Stimulated activated CD8-positive, alpha-beta memory T cell treated with anti-CD3 and anti-CD28 coated beads, Interleukin-4, amount 100 ng/mL, for 1 hour (primary cell): ENCODE data around the gene LRRC15.

Experiments
- DNase-seq, 2 donors: peaks; one replicate each; pipeline ENCODE4 v3.0.0-alpha.2; 2020; ENCODE audit warnings: low read depth in 2 of 2, low spot score in 1 of 2

Gene LRRC15

GRCh38 chr3:194364652-194365434, 4.7 kb downstream of the LRRC15 start:
- no peak for DNase-seq

DNA sequence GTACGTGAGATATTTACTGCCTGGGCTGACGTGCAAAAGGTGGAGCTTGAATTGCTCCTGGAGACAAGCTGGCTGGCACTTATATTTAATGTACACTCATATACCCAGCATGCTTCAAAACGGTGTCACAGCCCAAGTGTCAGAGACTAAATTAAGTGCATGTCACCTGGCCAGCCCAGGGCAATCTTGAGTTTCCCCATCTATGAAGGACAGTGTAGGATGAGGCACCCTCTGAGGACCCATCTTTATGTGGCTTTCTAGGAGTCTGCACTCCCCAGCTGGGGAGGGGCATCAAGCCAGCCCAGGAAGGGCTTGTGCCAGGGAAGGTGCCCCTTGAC, 5.3 kb downstream of the LRRC15 start:
- no peak for DNase-seq

DNA sequence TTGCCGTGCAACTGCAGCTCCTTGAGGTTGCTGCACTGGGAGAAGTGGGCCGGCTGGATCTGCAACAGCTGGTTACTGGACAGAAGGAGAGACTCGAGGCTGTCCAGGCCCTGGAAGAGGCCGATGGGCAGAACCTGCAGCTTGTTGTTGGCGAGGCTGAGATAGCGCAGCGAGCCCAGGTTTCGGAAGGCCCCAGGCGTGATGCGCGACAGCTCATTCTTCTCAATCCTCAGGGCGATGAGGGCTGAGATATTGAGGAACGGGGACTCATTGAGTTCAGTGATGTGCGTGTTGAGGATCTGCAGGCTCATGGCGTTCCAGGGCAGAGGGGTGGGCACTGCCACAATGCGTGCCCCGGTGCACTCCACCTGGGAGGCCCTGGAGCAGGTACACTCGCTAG, 9.0 kb downstream of the LRRC15 start:
- DNase-seq = no peak

- no peak for DNase-seq
Measured at GRCh38 chr3:194357681-194358080, 11.9 kb downstream of the LRRC15 start.

GRCh38 chr3:194355379-194355778, 14.2 kb downstream of the LRRC15 start:
- DNase-seq = no peak

- no peak for DNase-seq
Measured at GRCh38 chr3:194354315-194354714, 15.2 kb downstream of the LRRC15 start.

DNA sequence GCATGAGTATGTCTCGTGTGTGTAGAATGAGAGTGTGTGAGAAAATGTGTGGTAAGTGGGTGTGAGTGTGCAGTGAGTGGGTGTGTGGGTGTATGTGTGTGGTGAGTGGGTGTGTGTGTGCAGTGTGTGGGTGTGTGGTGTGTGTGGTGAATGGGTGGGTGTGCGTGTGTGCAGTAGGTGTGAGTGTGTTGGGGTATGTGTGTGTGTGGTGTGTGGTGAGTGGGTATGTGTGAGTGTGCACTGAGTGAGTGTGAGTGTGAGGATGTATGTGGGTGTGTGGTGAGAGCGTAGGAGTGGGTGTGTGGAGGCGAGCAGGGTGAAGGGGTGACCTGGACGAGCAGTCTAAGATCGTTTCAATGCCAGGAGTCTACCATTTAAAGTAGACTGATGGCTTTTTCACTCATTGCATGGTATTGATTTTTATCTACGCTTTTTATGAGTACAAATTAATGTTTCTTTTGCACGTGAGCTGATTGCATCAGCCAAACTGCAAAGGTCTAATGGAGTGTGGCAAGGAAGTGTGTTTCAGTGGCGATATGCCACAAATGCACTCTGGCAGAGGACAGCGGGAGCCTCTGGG, 16.8 kb downstream of the LRRC15 start:
- DNase-seq = no peak

- no peak for DNase-seq
Measured at GRCh38 chr3:194351952-194352536, 17.5 kb downstream of the LRRC15 start.

DNA sequence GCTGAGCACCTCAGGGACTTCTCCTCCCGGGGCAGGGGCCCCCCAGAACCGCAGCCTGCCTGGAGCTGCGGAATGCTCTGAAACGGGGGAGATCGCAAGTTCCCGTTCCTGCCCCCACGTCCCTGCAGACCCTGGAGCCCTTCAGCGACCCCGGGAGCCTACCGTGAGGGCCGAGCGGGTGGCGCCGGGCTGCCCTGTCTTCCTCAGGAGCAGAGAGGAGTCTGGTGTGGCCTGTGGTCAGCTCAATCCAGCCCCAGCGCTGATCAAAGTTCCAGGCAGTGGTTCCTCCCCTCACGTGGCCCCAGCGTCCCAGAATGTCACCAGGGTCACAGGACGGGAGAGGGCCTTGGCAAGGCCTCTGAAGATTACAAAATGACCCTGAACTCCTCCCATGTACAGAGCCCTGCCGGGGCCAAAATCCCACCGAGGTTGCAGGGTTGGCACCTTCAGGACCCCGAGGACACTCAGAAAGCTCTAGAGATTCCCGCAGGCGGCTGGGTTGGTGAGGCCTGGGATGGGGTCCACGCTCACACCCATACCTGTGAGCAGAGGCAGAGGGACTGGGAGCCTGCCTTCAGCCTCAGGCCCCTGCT, 18.4 kb downstream of the LRRC15 start, which contains the start of gene CPN2:
CPN2 (minus strand) TSS at position 249 of the 593 bp plus-strand sequence. CDS start 8,626 bp downstream, outside the sequence.
- no peak for DNase-seq

DNA sequence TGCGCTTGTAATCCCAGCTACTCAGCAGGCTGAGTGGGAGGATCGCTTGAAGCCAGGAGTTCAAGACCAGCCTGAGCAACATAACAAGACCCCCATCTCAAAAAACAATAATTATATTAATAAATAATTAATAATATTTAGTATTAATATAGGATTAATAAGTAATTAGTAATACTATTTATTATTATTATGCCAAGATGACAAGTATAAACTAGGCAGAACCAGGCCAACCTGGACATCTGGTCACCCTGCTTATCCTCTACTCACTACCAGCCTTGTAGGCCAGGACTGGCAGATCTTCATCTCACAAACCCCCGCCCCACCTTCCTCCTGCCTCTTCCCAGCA, 18.8 kb downstream of the LRRC15 start:
- DNase-seq = no peak

DNA sequence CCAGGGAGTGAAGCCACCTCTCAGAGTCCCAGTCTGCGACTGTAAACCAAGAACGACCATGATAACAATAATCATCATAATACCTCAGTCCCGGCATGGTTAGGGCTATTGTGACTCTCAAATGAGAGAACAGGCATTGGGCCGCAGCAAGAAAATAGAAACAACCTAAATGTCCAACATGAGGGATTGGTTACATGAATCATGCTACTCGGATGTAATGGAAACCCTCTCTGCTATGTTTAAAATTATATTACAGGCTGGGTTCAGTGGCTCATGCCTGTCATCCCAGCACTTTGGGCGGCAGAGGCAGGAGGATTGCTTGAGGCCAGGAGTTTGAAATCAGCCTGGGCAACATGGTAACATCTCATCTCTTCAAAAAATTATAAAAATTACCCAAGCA, 21.2 kb downstream of the LRRC15 start:
- no peak for DNase-seq

GRCh38 chr3:194346621-194347020, 22.9 kb downstream of the LRRC15 start:
- DNase-seq = no peak

GRCh38 chr3:194346035-194346434, 23.5 kb downstream of the LRRC15 start:
- no peak for DNase-seq

DNA sequence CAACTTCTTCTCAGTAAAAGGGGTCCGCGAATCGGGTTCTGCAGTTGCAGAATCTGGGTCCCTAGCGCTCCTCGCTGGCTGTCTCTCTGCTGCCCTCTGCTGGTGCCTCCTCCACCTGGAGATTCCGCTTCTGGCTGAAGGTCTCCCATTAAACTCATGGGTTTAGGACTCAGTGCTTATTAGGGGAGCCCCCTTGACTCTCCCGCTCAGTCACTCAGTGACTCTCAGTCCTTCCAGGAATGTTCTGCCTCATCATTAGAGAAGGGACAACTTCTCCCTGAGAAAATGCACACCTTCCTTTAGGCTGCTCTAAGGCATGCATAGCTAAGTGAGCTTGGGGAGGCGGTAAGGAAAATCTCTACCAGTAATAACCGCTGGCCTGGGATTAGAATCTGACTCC, 25.5 kb downstream of the LRRC15 start:
- peak; percentile 52 to 56 for DNase-seq

DNA sequence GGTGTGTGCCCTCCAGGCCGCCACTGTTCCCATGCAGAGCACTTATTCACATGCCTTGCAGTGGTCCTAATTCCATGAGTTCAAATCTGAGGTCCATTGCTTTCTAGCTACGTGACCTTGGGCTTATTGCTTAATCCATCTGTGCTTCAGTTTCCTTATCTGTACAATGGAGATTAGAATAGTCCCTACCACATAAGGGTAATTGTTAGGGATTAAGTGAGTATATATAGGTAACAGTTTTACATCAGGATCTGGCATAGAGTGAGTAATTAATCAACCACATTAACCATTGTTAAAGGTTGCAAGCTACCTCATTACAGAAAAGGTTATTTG, 26.0 kb downstream of the LRRC15 start:
- no peak for DNase-seq

DNA sequence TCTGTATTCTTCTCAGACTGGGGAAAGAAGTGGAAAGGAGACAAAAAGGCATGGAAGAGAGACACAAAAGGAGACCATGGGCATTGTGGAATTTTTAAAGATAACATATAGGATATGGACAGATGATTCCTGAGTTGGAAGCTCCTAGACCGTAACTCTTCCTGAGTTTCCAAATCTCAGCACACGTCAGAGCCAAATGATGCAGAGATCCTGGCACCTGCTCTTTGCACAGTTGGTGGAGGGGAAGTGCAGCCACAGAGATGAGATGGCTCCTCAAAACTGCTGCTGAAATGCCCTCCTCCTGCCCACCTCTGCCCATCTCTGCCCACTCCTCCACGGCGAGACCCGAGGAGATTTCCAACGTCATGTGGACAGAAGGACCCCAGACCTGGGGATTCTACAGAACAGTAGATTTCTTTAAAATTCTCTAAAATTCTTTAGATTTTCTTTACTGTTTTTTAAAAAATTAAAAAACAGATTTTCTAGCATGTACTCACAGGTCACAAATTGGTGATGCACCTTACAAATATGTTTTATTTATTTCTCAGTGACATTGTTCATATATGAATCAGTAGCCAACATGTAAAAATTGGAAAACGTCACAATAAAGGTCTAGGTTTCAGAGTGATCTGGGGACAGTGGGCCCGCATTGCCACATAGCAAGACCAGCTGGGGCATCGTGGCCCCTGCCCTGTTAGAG, 26.5 kb downstream of the LRRC15 start:
- DNase-seq = no peak

GRCh38 chr3:194340757-194341400, 28.7 kb downstream of the LRRC15 start:
- no peak for DNase-seq

DNA sequence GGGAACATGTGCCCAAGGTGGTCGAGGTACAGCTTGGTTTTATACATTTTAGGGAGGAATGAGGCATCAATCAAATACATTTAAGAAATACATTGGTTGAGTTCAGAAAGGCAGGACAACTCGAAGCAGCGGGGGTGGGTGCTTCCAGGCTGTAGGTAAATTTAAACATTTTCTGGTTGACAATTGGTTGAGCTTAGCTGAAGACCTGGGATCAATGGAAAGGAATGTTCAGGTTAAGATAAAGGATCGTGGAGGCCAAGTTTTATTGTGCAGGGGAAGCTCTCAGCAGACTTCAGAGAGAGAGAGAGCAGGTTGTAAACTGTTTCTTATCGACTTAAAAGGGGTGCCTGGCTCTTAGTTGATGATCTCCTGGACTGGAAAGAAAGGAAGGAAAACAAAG, 29.7 kb downstream of the LRRC15 start:
- no peak for DNase-seq

DNA sequence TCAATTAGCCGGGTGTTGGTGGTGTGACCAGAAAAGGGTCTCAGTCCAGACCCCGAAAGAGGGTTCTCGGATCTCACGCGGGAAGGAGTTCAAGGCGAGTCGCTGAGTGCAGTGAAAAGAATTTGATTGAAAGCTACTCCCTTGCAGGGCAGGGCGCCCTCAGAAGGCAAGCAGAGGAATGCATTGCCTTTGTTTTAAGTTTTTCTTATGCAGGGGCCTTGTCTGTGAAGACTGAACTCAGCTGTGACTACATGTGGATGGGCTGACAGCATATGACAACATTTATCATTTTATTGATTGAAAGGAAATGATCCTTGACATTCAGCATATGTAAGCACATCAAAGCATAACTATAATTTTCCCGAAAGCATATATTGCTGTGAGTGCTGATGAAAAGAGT, 30.2 kb downstream of the LRRC15 start:
- DNase-seq = no peak

DNA sequence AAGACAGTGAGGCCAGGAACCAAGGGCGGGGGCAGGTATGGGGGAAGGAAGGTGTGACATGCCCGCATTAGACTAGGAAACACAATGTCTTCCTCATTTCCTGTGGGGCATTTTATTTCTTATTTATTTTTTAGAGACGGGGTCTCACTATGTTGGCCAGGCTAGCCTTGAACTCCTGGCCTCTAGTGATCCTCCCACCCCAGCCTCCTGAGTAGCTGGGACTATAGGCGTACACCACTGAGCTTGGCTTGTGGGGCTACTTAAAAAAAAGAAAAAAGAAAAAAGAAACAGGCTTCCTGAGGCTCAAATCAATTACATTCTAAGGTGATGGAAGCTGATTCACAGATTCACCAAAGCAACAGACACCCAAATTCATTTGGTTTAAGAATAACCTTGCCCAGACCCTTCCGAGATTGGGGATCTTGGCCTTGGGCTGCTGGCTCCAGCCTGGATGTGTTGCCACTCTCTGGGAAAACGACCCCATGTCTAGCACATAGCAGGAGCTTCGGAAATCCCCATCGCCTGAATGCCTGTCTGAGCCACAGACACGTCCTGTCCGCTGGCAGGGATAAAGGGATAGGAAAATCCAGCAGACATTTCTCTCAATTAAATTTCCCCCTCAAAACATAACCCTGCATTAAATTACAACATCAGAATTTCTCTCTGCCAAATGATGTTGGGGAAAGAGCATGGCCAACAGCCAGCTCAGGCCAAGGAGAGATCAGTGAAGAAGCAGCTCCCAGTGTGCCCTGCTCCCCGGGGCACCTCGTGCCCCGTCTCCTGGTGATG, 31.4 kb downstream of the LRRC15 start:
- no peak for DNase-seq
